Measurements from ENCODE around the gene PFDN5. TPM values are rescaled to one million over a fixed set of nuclear protein-coding genes. Genes with fewer than 3 reads are reported as not detected.

PFDN5 gene
- total and polyA plus RNA-seq, 9 of the 15 experiments (the other 6 are each of a cell fraction or from before 2014, with no cell fraction given): 361 to 1,636 (median 742) TPM

DNA sequence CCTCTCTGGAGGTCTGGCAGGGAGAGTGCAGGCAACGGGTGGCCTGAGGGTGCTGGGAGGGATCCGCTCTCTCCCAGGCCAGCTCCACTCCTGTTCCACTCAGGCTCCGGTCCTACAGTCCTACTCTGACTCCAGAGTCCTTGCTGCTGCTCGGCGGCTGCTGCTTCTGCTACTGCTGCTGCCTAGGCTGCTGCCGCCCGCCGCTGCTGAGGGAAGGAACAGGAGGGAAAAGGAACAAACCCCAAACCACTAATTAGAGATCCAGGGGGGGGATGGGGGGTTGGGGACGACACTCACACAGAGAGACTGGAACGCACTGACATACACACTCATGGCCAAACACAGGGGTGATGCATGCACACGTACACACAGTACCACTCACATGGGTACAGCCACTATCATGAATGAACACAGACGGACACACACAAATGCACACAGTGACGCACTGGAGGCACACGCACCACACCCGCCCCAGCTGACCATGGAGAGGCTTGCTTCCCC, 40.9 kb downstream of the PFDN5 start, which contains the start of gene SP7:
Gene SP7, minus strand, starts transcription at position 174 of the 501 bp plus-strand sequence. CDS start 708 bp downstream, outside the sequence.
- no peak within 1 kb of the TSS for H3K4me2 ChIP-seq (ENCODE audit: insufficient read depth, low read length)
- H3K36me3 ChIP-seq (ENCODE audit: control insufficient read depth, insufficient read depth, low read length): no peaks in the 10 kb centered on the region
- H3K4me3 ChIP-seq: no peak within 1 kb of the TSS
- peaks cover 27 to 37% of the 10 kb centered on the region in 2 experiments for H3K4me1 ChIP-seq (replicated peaks in 1 of 2; ENCODE audit: control insufficient read depth in 2 of 2, insufficient read depth in 2 of 2, low read length in 2 of 2)
- ATAC-seq (peak; percentile 21), DNase-seq (ENCODE audit: extremely low read depth in 1 of 4, low spot score in 3 of 4) (no peak), FAIRE-seq (no peak)
- H3K27ac ChIP-seq (ENCODE audit: extremely low read depth, low read depth, low read length): no peak within 1 kb of the TSS
- TF ChIP-seq, protein P1, sequence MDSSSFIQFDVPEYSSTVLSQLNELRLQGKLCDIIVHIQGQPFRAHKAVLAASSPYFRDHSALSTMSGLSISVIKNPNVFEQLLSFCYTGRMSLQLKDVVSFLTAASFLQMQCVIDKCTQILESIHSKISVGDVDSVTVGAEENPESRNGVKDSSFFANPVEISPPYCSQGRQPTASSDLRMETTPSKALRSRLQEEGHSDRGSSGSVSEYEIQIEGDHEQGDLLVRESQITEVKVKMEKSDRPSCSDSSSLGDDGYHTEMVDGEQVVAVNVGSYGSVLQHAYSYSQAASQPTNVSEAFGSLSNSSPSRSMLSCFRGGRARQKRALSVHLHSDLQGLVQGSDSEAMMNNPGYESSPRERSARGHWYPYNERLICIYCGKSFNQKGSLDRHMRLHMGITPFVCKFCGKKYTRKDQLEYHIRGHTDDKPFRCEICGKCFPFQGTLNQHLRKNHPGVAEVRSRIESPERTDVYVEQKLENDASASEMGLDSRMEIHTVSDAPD (CRISPR knock-in tag; IDR thresholded peaks at IDR 0.05): no peak
- TF ChIP-seq, protein P2, sequence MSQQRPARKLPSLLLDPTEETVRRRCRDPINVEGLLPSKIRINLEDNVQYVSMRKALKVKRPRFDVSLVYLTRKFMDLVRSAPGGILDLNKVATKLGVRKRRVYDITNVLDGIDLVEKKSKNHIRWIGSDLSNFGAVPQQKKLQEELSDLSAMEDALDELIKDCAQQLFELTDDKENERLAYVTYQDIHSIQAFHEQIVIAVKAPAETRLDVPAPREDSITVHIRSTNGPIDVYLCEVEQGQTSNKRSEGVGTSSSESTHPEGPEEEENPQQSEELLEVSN (IDR thresholded peaks at IDR 0.05; ENCODE audit: borderline replicate concordance in 1 of 2, extremely low read depth in 1 of 2, insufficient read depth in 1 of 2, insufficient read length in 1 of 2, low read depth in 1 of 2, low read length in 1 of 2, poor library complexity in 1 of 2, severe bottlenecking in 1 of 2): peak in 1 of 2 experiments; percentile 4
- H3K9me1 ChIP-seq (ENCODE audit: control insufficient read depth, insufficient read depth, low read length): no peaks in the 10 kb centered on the region
- peak within 1 kb of the TSS in 1 of 2 experiments; percentile 77; a peak in 2 of 4 replicates for H3K9ac ChIP-seq (ENCODE audit: insufficient read depth in 1 of 2, low read depth in 2 of 2, low read length in 2 of 2)
- peak within 1 kb of the TSS; percentile 56; the same call in 1 of the 2 replicates for H2AFZ ChIP-seq (ENCODE audit: low read depth, low read length)
- in situ Hi-C loops (cut with MboI): no loop called here
- H4K20me1 ChIP-seq (replicated peaks; ENCODE audit: control insufficient read depth, insufficient read depth, low read length): no peaks in the 10 kb centered on the region
- H3K79me2 ChIP-seq (ENCODE audit: control insufficient read depth, insufficient read depth, low read length): no peaks in the 10 kb centered on the region
- intact Hi-C loops (cut with micrococcal nuclease): no loop called here
- H3K27me3 ChIP-seq (ENCODE audit: control insufficient read depth in 2 of 2, insufficient read depth in 2 of 2, low read length in 2 of 2): no peaks in the 10 kb centered on the region
- CTCF ChIA-PET (ENCODE audit: low intra/inter-chr PET ratio): no interaction called here
- no TSS peak for BruUV-seq (replicated peaks)
- POLR2A ChIA-PET: interaction anchor here (1.2 to 1.6 kb wide), 2 partner anchors 15 to 16 kb away, joined by 3 to 4 read pairs; partner anchors contain the start of gene AAAS
- H3K9me3 ChIP-seq (replicated peaks; ENCODE audit: control insufficient read depth, insufficient read depth, low read depth, low read length): no peaks in the 10 kb centered on the region
- 42% methylated on average over 12 of the region's 15 CpGs for WGBS (ENCODE audit: insufficient coverage, low coverage, missing lambda C conversion rate)

All from K562 (cell line).